HG03521 (cell line): ENCODE data around the gene RPRML.
"Not testable (repeated sequence)": the region's sequence is repeated elsewhere in the genome, so short reads cannot be mapped to it uniquely, and the experiment has no call there.

Source experiments
- ATAC-seq: cut with Tn5 transposase; IDR thresholded peaks from one replicate; pipeline ENCODE4 v1.9.1; 2021; ENCODE audit warnings: mild to moderate bottlenecking, moderate library complexity; ENCODE audit not compliant: unreplicated experiment

Gene RPRML

DNA sequence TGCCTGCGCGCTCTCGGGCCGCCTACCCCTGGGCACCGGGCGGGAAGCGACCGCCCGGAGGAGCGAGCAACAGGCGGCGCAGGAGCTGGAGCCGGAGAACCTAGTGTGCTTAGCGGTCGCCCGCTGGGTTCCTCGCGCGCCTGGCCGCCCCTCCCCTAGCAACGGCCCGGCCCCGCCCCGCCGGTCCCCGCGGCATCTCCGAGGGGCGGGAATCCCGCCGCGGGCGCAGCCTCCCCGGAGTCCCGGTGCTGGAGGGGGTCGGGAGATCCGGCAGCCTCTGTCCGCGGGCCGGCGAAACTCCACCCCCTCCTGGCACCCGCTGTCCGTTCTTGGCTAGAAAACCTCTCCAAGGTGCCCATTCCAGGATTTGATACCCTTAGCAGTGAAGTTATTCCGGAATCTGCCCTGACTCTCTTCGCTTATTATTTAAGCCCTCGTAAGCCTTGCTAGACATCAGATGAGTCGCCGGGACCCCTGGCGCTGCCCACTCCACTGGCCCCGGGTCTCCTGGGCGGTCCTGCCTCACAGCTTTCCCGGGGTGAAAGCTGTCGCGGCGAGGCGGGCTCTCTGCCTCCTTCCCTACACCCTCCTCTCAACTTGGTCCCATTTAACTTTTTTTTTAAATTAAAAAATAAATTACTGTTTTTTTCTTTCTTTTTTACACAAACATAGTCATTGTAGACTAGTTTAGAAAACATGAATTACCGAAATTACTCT lies at the start of gene RPRML:
TSS of gene RPRML (minus strand) at position 107 of the 717 bp plus-strand sequence. CDS start 246 bp downstream, outside the sequence.
- no peak for ATAC-seq

DNA sequence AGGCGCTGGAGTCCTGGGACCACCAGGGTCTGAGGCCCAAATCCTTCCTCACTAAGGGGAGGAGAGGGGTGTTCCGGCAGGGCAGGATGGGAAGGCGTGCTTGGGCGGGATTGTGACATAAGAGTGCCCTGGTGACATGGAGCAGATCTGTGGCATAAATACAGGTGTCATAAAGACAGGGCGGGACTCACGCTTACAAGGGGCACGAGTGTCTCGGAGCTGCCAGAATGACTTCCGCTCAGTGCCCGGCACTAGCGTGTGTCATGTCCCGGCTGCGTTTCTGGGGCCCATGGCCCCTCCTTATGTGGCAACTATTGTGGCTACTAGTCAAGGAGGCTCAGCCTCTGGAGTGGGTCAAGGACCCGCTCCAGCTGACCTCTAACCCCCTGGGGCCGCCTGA lies 37.9 kb upstream of the RPRML start:
- not testable (repeated sequence) for ATAC-seq

- ATAC-seq: no peak
Measured at GRCh38 chr17:47013341-47013740, 34.3 kb upstream of the RPRML start.

DNA sequence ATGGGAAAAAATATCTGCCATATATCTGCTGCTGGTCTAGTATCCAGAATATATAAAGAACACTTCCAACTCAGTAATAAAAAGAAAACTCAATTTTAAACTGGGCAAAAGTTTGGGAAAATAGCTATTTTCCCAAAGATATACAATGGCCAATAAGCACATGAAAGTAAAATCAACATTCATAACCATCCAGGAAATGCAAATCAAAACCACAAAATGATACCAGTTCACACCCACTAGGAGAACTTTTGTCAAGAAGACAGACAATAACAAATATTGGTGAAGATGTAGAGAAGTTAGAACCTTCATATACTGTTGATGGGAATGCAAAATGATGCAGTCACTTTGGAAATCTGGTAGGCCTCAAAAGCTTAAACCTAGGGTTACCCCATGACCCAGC lies 33.4 kb upstream of the RPRML start:
- ATAC-seq: no peak

DNA sequence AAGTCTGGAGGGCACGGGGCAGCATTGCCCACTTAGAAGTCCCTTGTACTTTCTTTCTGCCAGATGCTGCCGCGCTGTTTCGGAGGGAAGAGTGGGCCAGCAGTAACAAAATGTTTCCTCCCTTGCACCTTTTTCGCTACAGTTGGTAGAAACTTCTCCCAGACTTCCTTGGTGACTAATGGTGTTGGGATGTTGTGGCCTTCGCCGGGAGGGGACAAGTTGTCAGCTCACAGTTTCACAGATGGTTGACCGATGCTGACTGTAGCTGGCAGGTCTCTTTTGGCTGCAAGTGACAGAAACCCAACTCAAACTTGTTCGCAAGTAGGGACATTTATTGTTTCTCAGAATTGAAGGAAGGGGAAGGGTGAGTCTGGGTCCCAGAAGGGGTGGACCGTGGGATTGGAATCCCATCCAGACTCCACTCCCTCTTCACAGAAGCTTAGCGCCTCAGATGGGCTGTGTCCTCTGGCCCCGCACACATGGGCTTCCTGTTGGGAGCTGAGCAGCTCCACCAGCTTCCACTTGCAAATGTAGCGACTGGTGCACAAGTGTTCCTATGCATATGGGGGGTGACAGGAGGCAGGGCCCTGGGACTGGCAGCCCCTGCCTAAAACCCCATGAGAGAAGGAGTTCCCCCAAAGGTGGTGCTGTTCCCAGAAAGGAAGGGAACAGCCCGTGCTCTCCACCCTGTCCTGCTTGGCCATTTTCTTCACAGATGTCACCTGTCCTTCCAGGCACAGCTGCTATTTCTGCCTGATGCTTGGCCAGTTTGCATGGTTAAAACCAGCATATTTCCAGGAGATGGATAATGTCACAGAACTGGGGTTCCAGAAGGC lies 30.9 kb upstream of the RPRML start:
- no peak for ATAC-seq

DNA sequence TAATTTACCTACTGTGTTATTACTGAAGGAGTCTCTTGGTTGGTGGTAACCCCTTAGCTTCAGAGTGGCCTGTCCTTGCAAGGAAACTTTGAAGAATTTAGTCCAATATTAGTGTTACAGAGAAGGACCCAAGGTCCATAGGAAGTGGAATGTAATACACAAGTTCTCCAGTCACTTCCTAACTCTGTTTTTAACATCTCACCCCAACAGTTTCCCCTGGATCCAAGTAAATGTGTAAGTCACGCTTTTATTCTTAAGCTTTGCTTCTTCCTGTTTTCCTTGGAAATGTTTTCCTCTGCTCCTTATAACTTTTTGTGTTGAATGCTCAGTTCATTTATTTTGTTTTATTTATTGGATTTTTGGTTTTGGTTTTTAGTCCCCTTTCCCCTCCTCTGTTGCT lies 25.9 kb upstream of the RPRML start:
- ATAC-seq: no peak

- ATAC-seq: not testable (repeated sequence)
Measured at GRCh38 chr17:47003864-47004263, 24.8 kb upstream of the RPRML start.

DNA sequence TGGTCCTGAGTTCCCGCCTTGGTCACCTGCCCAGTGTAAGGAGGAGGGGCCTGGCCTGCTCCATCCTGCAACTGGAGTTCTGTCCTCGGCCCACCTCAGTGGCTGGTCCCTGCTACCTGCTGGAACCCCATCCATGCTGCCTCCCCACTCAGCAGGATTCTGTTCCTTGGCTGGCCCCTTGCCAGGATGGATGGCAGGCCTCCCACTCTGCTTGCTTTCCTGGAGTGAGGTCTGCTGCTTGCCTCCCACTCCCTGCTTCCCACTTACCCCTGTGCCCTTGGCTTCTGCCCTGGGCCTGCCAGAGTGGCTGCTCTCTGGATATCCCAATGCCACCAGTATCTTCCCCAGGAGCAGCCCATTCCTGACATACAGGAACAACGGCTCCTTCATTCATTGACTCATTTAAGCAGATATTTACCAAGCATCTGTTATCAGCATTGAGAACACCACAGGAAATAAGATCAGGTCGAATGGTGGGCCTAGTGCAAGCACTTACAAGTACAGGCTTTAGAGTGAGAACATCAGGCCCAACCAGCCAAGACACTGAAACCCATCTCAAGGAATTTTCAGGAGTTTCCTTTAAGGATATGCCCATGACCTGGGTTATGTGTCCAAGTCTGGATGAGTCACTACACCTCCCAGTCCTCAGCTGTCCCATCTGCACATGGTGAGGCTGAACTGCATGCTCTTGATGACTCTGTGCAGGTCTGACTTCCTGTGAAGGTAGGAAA lies 17.0 kb upstream of the RPRML start:
- ATAC-seq: no peak

- no peak for ATAC-seq
Measured at GRCh38 chr17:46994993-46995392, 15.9 kb upstream of the RPRML start.

- no peak for ATAC-seq
Measured at GRCh38 chr17:46991617-46992016, 12.6 kb upstream of the RPRML start.

DNA sequence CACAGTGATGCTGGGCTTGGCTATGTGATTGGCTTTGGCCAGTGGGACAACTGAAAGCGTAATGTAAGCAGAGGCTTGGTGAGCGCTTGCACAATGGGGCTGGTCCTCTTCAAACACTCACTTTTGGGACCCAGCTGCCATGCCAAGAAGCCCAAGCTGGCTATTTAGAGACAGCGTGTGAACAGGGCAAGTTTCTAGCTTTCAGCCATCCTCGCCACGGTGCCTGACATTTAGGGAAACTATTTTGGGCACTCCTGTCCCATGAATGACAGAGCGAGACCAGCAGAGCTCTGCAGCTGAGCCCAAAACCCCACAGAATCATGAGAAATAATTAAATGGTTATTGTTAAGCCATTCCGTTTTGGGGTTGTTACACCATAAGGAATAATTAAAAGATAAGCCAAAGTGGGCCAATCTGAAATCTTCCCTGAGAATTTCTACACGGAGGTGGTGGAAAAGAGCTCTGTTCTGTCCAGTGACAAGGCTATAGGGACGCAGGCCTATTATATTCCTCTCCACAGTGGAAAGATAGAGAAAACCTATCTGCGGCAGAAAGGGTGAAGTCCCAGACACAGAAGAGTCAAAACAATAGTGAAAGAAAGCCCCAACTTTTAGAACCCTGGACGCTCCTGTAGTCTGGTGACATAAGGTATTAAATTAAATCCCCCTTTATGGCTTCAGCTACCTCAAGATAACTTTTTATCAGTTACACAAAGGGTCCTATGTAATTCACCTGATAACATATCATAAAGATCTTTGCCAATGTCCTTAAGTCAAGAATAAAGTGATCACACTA lies 10.8 kb upstream of the RPRML start:
- no peak for ATAC-seq

GRCh38 chr17:46987927-46988326 lies 8.9 kb upstream of the RPRML start:
- not testable (repeated sequence) for ATAC-seq

- no peak for ATAC-seq
Measured at GRCh38 chr17:46986366-46986765, 7.3 kb upstream of the RPRML start.

GRCh38 chr17:46984892-46985291 lies 5.8 kb upstream of the RPRML start:
- ATAC-seq: no peak

- ATAC-seq: no peak
Measured at GRCh38 chr17:46984341-46984740, 5.3 kb upstream of the RPRML start.

- no peak for ATAC-seq
Measured at GRCh38 chr17:46983782-46984181, 4.7 kb upstream of the RPRML start.

DNA sequence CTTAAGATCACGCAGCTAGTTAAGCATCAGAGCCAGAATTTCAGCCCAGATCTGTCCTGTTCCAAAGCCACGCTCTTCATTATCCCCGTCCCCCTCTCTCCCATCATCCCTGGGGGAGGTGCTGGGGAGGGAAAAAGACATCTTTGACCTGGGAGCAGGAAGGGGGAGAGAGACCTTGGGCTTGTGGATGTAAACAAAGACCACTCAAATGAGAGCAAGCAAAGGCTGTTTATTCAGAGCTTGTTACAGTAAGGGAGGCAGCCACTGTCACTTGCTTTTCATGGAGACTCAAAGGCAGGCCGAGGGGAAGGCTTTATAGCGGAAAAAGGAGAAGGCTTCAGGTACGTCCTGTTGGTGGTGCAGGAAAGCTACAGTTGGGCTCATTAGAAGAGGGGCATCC lies 3.5 kb upstream of the RPRML start:
- ATAC-seq: no peak

DNA sequence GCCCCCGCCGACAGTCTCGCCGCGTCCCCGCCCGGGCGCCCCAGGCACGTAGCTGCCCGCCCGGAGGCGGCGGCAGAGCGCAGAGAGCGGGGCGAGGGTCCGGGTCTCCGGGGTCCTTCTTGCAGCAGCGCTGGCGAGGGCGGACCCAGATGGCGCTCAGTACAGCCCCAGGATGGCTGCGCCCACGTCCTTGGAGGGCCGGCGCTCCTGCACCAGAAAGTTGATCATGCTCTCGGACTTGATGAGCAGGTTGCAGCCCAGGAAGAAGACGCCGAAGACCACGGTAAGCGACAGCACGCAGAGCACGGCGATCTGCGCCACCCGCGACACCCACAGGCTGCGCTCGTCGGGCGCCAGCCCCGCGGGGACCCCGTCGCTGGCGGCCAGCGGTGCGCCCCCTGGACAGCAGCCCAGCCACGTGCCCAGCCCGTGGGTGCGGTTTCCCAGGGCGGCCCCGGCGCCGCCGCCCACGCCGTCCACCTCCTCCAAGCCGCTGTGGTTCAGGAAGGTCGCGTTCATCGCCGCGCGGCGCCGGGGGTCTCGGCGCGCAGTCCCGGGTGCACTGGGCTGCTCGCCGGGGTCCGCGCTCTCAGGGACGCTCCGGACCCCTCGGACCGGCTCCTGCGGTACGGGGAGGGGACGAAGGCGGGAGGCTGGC lies 435 bp downstream of the RPRML start:
- ATAC-seq: no peak

GRCh38 chr17:46977750-46978488 lies 1.1 kb downstream of the RPRML start:
- ATAC-seq: no peak

- no peak for ATAC-seq
Measured at GRCh38 chr17:46977348-46977747, 1.7 kb downstream of the RPRML start.
